H1 (cell line): ENCODE measurements around the gene SLC12A2. TPM values are rescaled to one million over a fixed set of nuclear protein-coding genes. Genes with fewer than 3 reads are reported as not detected.

Source experiments
- CHD2 ChIP-seq: IDR thresholded peaks from 2 replicates; pipeline ENCODE4 v1.6.1; 2012; ENCODE audit warnings: low read length, improper control_type of control experiment
- EGR1 ChIP-seq: IDR thresholded peaks from 2 replicates; pipeline ENCODE4 v1.6.1; 2011; ENCODE audit warnings: low read depth, low read length, borderline replicate concordance
- HDAC6 ChIP-seq: IDR thresholded peaks from one replicate; pipeline ENCODE4 v1.7.1; 2012; ENCODE audit warnings: low read depth, mild to moderate bottlenecking, inconsistent platforms, low read length, moderate library complexity
- KDM5A ChIP-seq: fragments of 200-600 bp; IDR thresholded peaks from 2 replicates; pipeline ENCODE4 v1.7.1; 2012; ENCODE audit warnings: mild to moderate bottlenecking, low read length, inconsistent platforms, mixed read lengths
- POLR2AphosphoS5 ChIP-seq: IDR thresholded peaks from 2 replicates; pipeline ENCODE4 v1.6.1; 2011; ENCODE audit warnings: low read depth, low read length
- POU5F1 ChIP-seq: IDR thresholded peaks from 2 replicates; pipeline ENCODE4 v1.6.1; 2011; ENCODE audit warnings: low read depth, mild to moderate bottlenecking, low read length, moderate library complexity
- SIN3A ChIP-seq, 2 experiments: IDR thresholded peaks in 1 of 2; conservative IDR thresholded peaks in 1 of 2; 2 replicates each; pipeline ENCODE4 v1.6.1; 2011 to 2012; ENCODE audit warnings: low read length in 2 of 2, improper control_type of control experiment in 1 of 2, low read depth in 1 of 2, mild to moderate bottlenecking in 1 of 2
- YY1 ChIP-seq: IDR thresholded peaks from 2 replicates; pipeline ENCODE4 v1.6.1; 2011; ENCODE audit warnings: low read depth, mild to moderate bottlenecking, low read length
- polyA plus RNA-seq, 7 experiments: library from polyadenylated mRNA; depleted of rRNA in 3 of 7; stranded (reverse) in 5 of 7; unstranded in 2 of 7; fragments of >200 nt in 5 of 7; fragments of 200-250 nt in 2 of 7; gene quantifications; 1 replicate in 5 of 7; 2 replicates in 1 of 7; 4 replicates in 1 of 7; pipeline versions ENCODE4 v1.2.1 to v1.2.3, GENCODE V29; 2011 to 2013; ENCODE audit warnings: missing spikeins in 2 of 7, mixed read lengths in 2 of 7
- total RNA-seq: library from RNA; stranded (reverse); fragmentation: NEBNext Ultra II Directional; extraction: Animal tissue kit (Norgen Biotek cat#: 25700); gene quantifications from 2 replicates; pipeline ENCODE4 v1.2.1, GENCODE V29; 2021
- TF ChIP-seq, protein P1 (sequence below): fragments of 300-600 bp; sonication (generic); IDR thresholded peaks from 2 replicates; pipeline ENCODE4 v1.7.1; 2012; ENCODE audit warnings: low read length, moderate library complexity, mild to moderate bottlenecking, inconsistent platforms; ENCODE audit not compliant: insufficient replicate concordance

Gene SLC12A2
- total and polyA plus RNA-seq, 2 of the 8 experiments (the other 6 are each of a cell fraction or from before 2014, with no cell fraction given) = 2.6 to 16.2 TPM

DNA sequence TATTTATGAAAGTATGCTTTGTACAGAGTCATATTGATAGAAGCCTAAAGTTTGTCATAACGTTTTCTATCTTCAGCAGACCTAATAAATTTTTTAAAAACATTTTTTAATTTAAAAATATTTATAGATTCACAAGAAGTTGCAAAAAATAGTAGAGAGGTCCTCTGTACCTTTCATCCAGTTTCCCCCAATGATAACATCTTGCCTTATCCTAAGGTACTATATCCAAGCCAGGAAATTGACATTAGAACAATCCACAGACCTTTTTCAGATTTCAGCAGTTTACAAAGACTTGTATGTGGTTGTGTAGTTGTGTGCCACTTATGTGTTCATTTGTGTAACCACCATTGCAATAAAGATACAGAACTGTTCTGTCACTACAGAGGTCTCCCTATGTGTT, 88.5 kb downstream of the SLC12A2 start (continued):
- TF ChIP-seq, protein P1, sequence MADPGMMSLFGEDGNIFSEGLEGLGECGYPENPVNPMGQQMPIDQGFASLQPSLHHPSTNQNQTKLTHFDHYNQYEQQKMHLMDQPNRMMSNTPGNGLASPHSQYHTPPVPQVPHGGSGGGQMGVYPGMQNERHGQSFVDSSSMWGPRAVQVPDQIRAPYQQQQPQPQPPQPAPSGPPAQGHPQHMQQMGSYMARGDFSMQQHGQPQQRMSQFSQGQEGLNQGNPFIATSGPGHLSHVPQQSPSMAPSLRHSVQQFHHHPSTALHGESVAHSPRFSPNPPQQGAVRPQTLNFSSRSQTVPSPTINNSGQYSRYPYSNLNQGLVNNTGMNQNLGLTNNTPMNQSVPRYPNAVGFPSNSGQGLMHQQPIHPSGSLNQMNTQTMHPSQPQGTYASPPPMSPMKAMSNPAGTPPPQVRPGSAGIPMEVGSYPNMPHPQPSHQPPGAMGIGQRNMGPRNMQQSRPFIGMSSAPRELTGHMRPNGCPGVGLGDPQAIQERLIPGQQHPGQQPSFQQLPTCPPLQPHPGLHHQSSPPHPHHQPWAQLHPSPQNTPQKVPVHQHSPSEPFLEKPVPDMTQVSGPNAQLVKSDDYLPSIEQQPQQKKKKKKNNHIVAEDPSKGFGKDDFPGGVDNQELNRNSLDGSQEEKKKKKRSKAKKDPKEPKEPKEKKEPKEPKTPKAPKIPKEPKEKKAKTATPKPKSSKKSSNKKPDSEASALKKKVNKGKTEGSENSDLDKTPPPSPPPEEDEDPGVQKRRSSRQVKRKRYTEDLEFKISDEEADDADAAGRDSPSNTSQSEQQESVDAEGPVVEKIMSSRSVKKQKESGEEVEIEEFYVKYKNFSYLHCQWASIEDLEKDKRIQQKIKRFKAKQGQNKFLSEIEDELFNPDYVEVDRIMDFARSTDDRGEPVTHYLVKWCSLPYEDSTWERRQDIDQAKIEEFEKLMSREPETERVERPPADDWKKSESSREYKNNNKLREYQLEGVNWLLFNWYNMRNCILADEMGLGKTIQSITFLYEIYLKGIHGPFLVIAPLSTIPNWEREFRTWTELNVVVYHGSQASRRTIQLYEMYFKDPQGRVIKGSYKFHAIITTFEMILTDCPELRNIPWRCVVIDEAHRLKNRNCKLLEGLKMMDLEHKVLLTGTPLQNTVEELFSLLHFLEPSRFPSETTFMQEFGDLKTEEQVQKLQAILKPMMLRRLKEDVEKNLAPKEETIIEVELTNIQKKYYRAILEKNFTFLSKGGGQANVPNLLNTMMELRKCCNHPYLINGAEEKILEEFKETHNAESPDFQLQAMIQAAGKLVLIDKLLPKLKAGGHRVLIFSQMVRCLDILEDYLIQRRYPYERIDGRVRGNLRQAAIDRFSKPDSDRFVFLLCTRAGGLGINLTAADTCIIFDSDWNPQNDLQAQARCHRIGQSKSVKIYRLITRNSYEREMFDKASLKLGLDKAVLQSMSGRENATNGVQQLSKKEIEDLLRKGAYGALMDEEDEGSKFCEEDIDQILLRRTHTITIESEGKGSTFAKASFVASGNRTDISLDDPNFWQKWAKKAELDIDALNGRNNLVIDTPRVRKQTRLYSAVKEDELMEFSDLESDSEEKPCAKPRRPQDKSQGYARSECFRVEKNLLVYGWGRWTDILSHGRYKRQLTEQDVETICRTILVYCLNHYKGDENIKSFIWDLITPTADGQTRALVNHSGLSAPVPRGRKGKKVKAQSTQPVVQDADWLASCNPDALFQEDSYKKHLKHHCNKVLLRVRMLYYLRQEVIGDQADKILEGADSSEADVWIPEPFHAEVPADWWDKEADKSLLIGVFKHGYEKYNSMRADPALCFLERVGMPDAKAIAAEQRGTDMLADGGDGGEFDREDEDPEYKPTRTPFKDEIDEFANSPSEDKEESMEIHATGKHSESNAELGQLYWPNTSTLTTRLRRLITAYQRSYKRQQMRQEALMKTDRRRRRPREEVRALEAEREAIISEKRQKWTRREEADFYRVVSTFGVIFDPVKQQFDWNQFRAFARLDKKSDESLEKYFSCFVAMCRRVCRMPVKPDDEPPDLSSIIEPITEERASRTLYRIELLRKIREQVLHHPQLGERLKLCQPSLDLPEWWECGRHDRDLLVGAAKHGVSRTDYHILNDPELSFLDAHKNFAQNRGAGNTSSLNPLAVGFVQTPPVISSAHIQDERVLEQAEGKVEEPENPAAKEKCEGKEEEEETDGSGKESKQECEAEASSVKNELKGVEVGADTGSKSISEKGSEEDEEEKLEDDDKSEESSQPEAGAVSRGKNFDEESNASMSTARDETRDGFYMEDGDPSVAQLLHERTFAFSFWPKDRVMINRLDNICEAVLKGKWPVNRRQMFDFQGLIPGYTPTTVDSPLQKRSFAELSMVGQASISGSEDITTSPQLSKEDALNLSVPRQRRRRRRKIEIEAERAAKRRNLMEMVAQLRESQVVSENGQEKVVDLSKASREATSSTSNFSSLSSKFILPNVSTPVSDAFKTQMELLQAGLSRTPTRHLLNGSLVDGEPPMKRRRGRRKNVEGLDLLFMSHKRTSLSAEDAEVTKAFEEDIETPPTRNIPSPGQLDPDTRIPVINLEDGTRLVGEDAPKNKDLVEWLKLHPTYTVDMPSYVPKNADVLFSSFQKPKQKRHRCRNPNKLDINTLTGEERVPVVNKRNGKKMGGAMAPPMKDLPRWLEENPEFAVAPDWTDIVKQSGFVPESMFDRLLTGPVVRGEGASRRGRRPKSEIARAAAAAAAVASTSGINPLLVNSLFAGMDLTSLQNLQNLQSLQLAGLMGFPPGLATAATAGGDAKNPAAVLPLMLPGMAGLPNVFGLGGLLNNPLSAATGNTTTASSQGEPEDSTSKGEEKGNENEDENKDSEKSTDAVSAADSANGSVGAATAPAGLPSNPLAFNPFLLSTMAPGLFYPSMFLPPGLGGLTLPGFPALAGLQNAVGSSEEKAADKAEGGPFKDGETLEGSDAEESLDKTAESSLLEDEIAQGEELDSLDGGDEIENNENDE = no peak
- TF ChIP-seq KDM5A = no peak
- TF ChIP-seq EGR1 = no peak
- no peak for TF ChIP-seq YY1
- no peak for TF ChIP-seq POU5F1
- no peak for TF ChIP-seq SIN3A (conservative IDR thresholded peaks at IDR 0.05 in 1 of 2, IDR thresholded peaks at IDR 0.05 in 1 of 2; ENCODE audit: low read depth in 1 of 2, low read length in 2 of 2)
- no peak for TF ChIP-seq HDAC6
- TF ChIP-seq POLR2AphosphoS5 = no peak
- no peak for TF ChIP-seq CHD2
